GM18511 (cell line): Measurements from ENCODE around the gene ABCA1.
A peak's percentile ranks its signal among the peaks of the same experiment; 100 is the strongest.
"Not testable (repeated sequence)": the region's sequence is repeated elsewhere in the genome, so short reads cannot be mapped to it uniquely, and the experiment has no call there.

Source experiments
- ATAC-seq: cut with Tn5 transposase; IDR thresholded peaks from one replicate; pipeline ENCODE4 v1.9.1; 2021; ENCODE audit warnings: mild to moderate bottlenecking, moderate library complexity; ENCODE audit not compliant: unreplicated experiment

The ABCA1 gene

DNA sequence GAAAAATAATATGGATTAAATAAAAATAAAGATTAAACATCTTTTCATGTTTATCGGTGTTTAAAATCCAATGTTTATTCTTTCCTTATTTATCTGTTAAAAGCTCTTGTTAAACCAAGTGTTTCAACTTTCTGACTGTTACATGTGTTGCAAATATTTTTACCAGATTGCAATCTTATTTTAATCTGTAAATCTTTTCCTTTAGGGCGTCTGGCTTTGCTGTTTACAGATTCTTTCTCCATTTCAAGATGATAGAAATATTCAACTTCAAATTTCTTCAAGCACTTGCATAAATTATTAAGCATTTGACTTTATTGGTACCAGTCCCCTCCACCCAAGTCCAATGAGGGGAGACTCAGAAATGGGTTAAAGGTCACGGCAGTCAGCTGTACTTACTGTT lies 16.9 kb upstream of the ABCA1 start:
- no peak for ATAC-seq

DNA sequence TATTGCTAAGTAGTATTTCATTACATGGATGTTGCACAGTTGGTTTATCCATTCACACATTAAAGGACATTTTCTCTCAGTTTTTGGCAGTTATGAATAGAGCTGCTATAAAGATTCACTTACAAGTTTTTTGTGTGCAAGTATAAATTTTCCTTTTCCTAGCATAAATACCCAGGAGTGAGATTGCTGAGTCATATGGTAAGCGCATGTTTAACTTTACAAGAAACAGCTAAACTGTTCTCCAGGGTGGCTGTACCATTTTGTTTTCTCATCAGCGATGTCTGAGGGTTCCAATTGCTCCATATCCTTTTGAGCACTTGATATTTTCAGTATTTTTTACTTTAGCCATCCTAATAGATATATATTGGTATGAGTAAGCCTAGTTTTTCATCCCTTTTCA lies 16.4 kb upstream of the ABCA1 start:
- no peak for ATAC-seq

DNA sequence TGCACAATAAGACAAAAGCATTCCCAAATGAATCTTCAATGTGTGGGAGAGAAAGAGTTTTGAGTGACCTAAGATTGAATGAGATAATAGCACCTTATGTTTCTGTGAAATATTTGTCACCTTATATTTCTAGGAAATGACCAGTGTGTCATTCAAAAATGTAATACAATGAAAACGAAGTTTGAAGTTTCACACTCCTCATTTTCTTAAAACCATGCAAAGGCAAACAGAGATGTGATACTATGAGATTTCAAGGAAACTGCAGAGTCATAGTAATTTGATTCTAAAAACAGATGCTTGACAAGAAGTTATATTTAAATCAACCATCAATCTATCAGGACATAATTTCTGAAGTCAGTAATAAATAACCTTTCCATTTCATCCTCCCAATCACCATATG lies 13.6 kb upstream of the ABCA1 start:
- no peak for ATAC-seq

DNA sequence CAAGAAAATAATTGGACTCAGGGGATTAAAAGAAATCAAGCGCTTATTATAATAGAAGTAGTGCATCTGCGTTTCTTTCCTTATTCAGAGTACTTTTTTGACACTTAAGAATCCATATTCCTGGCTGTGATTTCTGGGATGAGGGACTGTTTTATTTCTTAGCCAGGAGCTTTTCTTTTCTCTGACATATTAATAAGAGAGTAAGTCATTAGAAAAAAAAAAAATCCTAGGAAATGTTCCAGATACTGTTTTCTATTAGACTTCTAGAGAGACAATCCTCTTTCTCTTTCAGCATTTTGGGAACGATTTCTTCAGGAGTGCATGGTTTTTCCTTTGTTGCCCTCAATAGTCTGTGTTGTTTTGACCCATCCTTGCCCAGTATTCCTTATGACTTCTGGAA lies 8.3 kb upstream of the ABCA1 start:
- no peak for ATAC-seq

DNA sequence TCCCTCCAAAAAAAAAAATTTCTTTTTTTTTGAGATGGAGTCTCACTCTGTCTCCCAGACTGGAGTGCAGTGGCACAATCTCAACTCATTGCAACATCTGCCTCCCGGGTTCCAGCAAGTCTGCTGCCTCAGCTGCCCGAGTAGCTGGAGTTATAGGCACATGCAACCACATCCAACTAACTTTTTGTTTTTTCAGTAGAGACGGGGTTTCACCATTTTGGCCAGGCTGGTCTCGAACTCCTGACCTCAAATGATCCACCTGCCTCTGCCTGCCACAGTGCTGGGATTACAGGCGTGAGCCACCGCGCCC lies 7.5 kb upstream of the ABCA1 start:
- not testable (repeated sequence) for ATAC-seq

DNA sequence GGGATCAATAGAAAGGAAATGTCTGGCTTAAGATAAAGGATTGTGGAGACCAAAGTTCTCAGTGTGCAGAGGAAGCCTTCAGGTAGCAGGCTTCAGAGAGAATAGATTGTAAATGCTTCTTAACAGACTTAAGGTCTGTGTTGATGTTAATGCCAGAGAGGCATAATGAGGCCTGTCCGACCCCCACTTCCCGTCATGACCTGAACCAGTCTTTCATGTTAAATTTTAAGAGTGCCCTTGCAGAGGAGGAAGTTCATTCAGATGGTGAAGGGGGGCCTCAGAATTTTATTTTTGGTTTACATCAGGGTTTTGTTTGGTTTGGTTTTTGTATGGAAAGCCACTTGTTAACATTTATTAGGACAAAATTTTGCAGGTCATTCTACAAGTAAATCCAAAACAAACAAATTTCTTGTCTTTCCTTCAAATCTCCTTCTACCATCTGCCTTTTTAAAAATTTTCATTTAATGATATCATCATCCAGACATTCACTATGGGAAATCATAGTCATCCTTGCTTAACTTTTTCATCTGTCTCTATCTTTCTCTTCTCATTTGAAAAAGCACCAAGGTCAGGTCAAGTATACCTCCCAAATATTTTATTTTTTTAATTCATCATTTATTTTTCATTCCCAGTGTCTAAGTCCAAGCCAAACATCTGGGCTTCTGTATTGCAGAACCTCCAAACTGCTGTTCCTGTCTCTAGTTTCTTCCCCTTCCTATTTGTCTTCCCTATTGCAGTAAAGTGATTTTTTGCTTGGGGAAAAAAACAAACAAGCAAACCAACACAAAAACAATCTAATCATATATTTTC lies 6.9 kb upstream of the ABCA1 start:
- ATAC-seq = no peak

DNA sequence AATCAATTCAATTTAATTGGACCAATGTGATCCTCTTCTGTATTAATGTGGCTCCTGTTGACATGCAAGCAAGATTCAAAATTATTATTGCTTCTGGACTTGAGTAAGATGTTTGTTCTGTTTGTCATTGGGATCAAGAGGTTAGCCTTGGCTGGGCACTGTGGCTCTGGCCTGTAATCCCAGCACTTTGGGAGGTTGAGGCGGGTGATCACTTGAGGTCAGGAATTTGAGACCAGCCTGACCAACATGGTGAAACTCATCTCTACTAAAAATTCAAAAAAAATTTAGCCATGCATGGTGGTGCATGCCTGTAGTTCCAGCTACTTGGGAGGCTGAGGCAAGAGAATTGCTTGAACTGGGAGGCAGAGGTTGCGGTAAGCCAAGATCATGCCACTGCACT lies 5.1 kb upstream of the ABCA1 start:
- ATAC-seq = not testable (repeated sequence)

DNA sequence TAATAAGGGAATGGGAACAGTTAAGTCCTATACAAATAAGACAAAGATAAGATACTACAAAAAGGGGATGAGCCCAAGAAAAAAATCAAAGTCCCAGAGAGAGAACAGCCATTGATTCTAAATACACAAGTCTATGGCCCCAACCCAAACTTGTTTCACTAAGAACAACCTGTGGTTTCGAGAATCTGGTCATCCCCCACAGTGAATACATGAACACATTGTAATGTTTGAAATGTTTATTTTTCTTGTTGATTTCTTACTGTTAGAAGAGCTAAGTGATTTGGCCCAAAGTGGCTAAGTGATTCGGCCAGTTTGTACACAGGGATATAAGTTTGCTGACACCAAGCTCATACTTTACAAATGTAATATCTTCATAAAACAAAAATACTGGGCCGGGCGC lies 3.3 kb upstream of the ABCA1 start:
- no peak for ATAC-seq

DNA sequence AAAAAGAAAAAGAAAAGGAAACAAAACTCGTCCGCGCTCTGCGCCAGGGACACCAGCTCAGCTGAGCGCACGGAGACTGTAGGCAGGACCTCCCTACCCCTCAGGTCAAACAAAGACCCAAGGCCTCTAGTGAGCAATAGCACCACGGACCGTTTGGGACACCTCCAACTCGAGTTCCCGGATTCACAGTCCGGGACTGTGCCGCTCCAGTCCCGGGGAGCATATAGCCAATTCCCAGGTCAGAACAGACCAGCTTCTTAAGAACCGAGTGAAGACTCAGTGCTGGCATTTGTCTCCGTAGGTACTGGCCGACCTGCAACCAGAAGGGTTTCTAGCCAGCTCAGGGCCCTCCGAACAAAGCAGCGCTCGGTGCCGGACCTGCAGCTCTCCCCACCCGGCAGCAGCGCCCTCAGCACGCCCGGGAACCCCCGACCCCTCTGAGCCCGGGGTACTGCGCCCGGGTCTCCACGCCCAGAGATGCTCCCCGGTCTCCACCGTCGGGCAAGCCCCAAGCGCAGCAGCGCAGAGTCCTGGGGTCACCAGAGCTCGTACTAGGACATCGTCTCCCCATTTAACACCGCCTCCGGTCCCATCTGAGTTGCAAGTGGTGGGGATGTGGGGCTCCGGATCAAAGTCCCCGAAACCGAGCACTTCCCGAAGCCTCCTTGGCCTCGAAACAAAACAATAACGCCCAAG lies 591 bp downstream of the ABCA1 start:
- ATAC-seq = no peak

DNA sequence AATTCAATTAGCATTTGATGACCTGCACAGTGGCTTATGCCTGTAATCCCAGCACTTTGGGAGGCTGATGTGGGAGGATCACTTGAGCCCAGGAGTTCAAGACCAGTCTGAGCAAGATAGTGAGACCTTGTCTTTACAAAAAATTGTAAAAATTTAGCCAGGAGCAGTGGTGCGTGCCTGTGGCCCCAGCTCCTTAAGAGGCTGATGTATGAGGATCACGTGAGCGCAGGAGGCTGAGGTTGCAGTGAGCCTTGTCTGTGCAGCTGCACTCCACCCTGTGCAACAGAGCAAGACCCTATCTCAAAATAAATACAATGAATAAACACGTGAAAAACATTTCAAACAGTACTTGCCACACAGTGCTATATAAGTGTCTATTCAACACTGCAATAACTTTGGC lies 4.2 kb downstream of the ABCA1 start:
- peak; percentile 76 for ATAC-seq

DNA sequence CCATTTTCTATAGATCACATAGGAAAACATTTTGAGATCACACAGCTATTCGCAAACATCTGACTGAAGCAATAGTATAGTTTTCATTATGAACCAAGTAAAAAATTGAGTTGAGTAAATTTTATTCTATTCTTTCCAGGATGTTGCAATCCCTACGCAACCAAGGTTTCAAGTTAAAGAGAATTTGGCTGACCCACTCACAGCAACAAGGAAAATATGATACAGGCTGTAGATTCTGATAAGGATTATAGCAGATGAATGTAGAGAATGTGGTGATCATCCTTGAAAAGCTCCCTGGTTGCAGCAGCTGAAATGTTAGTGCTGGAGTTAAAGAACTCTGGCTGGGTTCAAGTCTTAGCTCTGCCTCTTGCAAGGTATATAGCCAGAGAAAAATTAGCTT lies 4.7 kb downstream of the ABCA1 start:
- no peak for ATAC-seq

DNA sequence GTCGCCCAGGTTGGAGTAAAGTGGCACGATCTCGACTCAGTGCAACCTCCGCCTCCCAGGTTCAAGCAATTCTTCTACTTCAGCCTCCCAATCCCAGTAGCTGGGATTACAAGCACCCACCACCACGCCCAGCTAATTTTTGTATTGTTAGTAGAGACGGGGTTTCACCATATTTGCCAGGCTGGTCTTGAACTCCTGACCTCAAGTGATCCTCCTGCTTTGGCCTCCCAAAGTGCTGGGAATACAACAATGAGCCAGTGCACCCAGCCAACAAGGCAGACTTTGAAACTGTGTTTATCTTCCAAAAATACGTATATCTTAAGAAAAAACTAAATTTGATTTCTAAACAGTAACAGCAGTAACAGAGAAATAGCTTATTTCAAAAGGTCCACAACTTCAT lies 5.2 kb downstream of the ABCA1 start:
- ATAC-seq = not testable (repeated sequence)

DNA sequence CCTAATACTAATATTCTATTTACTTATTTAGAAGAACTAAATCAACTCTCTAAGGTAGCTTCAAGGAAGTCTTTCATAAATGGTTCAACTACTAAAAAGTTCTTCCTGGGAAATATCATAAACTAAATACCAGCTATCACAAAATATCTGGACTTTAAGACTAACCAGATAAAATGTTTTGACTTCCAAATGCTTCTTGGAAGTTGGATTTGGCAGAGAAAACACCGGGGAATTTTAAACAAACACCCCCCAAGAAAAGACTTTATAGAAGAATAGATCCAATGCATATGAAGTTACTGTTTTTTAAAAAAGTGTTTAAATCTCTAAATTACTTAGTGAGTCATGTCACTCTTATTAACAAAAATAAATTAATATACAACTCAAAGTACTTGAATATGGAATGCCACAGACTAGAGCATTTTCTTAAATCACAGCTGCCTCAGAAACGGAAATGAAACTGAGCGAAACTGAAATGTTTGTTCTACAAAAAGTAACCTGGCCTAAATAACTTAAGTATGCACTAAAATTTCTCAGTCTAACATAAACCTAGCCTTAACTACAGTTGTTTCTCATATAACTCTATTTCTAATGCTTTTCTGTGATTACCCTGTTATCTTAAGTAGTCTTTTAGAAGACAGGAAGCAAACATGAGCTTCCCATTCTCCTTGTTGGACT lies 6.8 kb downstream of the ABCA1 start:
- peak; percentile 48 for ATAC-seq

DNA sequence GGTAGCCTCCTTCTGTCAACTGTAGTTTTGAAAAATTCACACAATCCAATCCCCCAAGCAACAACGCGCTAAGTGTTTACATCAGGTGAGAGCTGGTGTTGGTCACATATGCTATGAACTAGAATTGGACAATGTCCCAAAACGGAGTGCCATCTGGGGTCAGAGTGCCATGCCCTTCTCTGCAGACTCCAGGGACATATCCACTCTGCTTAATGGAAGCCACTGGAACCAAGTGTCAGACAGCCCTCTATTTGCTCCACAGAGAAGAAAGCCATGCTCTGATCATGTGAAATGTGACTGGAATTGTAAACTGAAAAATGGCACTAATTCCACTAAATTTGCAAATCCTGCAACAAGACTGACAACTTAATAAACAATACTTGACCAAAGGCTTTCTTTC lies 12.2 kb downstream of the ABCA1 start:
- ATAC-seq = no peak

DNA sequence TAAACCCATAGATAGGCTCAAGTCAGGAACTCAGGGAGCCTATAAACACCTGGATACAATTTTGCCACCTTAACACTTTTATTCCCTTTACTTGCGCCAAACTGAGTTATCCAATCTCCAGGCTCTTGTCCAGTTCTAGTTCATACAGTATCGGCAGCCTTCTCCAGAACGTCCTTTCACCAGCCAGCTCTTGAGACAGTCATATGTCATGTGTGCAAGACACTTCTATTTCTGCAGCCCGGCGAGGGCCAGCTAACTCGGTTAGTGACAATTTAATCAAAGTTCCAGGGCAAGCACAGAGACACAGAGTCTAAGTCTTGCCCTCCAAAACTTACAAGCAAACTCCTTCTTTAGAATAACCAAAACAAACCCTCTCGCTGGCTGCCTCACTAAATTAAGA lies 12.9 kb downstream of the ABCA1 start:
- no peak for ATAC-seq

DNA sequence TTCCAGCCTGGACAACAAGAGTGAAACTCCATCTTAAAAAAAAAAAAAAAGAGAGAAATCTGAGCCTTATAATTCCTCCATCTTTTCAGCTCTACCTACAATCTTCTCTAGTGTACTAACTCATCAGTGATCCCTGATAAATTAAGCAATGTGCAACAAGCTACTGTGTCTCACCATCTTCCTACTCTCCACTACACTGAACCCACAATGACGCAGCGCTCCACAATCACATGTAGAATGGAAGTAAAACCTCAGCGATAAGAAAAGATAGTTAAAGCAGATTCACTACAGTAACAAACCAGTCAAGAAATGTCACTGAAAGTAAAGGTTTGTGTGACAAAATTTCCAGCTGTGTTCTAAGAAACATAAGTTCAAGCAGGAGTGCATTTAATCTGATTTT lies 13.5 kb downstream of the ABCA1 start:
- no peak for ATAC-seq

DNA sequence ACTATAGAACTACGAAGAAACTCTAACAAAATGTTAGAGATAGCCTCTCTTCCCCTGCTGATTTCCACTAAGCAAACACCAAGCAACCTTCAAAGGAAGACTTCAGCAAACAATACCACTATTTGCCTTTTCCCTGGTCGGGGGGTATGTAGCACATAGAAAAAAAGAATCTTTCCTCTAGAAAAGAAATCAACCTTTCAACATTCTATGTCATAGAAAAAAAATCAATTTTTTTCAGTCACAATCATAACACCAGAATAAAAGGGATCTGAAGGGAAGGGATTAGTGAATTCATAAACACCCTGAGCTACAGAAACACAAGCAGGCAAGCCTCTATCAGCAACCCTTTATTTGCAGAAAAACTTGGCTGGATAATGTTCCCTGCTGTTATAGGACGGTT lies 15.3 kb downstream of the ABCA1 start:
- ATAC-seq = no peak

DNA sequence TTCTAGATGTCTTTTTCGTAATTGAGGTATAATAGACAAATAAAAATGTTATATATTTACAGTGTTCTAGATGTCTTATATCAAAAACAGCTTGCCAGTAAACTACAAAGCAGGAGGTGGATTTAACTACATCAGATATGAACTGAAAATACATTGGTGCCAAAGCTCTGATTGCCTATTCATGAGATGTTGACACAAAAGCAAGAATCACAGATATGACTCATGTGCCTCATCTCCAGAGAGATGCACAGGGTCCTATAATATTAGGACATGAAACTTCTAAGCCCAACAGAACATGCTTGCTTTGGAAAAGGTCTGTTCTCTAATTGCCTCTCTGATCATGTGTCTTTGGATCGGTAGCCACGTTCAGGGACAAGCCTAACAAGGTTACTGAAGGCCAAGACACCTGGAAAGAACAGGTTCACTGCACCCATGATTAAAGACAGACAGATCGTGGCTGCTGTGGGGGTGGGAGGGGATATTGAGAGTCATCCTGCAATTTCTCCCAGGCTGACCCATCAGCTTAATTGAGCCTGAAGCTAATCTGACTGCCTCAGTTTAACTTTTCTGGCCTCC lies 16.8 kb downstream of the ABCA1 start:
- no peak for ATAC-seq

DNA sequence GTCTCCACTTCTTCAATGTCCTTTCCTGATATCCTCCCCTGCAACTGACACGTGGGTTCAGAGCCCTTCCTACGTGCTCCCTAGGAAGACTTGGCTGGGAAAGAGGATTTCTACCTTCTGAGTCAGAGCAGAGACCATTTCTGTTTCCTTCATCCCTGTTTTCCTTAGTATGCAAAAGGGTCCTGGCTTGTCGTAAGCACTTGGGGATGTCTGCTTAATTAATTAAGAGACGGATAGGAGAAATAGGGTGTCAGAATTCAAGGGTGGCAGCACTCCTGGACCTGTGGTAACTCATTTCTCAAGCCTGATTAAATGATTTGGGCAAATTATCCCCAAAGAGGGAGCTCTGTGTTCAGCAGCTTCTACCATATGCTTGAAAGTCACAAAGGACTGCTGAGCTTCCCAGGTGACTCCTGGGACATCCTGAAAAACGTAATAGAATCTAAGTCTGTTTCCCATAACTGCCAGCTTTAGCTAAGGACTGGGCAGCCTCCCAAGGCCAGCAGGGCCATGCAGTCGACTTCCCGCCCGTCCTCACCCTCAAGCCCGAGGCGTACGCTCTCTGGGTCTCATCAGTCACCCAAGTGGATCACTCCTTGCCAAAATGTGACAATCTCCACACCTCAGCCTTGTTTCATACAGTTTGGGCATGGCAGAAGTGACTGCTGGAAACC lies 20.5 kb downstream of the ABCA1 start:
- ATAC-seq = no peak

DNA sequence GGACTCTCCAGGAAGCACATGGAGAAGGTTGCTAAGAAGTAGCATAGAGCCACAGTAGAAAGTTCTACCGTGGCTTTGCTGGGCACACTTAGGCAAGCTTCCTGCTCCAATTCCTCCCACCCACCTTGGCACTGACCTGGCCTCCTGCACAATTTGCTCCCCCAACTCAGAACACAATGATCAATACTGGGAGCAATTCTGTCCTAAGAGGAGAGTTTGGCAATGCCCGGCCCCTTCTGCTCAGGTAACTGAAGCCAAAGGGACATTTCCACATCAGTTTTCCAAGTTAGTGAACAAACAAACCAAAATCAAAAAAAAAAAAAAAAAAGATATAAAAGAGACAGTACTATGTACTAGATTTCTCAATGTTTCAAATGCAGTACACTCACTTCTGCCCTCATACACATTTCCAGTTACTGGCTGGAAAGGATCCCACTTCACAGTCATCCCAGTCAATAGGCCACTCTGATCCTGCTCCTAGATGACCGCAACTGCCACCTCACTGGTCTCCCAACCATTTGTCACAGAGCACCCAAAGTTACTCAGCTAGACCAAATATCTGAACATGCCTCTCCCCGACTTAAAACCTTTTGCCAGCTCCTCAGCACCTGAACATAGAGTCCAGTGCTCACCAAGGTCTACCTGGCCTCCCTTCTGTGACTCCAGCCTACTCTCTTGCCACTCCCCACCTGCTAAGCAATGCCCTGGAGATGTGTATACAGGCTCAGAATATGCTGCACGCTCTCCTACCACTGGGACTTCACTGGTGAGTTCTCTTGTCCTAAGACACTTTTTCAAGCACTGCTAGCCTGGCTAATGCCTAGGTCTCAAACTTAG lies 21.3 kb downstream of the ABCA1 start:
- ATAC-seq = no peak
